HL-60 (cell line): Measurements from ENCODE around the gene SLC1A7.

Experiments used
- DNase-seq, 2 experiments: peaks; one replicate each; pipeline ENCODE4 v3.0.0-alpha.2; 2010 to 2020; ENCODE audit warnings: low read depth in 1 of 2, low spot score in 1 of 2
- H3K27ac ChIP-seq: fragments of 250-450 bp; sonication (Bioruptor Pico); replicated peaks from 2 replicates; pipeline ENCODE4 v1.5.1; 2020; ENCODE audit warnings: mild to moderate bottlenecking, moderate library complexity
- H3K27me3 ChIP-seq: fragments of 250-450 bp; sonication (Bioruptor Pico); 2 replicates; pipeline ENCODE4 v1.5.1; 2021; ENCODE audit warnings: mild to moderate bottlenecking, moderate library complexity; ENCODE audit not compliant: insufficient read depth, poor library complexity, severe bottlenecking
- H3K4me3 ChIP-seq: replicated peaks from 2 replicates; pipeline ENCODE4 v1.5.1; 2011; ENCODE audit warnings: mild to moderate bottlenecking, control low read depth, low read length; ENCODE audit not compliant: insufficient read depth
- CTCF ChIP-seq: IDR thresholded peaks from one replicate; pipeline ENCODE4 v1.5.1; 2011; ENCODE audit warnings: low read length, control low read depth, inconsistent platforms; ENCODE audit not compliant: insufficient read depth
- GABPA ChIP-seq: IDR thresholded peaks from 2 replicates; pipeline ENCODE4 v1.6.1; 2012; ENCODE audit warnings: low read depth
- POLR2AphosphoS5 ChIP-seq: IDR thresholded peaks from 2 replicates; pipeline ENCODE4 v1.6.1; 2012; ENCODE audit warnings: low read depth
- SPI1 ChIP-seq: IDR thresholded peaks from 2 replicates; pipeline ENCODE4 v1.6.1; 2012; ENCODE audit warnings: low read depth, mild to moderate bottlenecking, borderline replicate concordance
- TF ChIP-seq, protein P1 (sequence below): IDR thresholded peaks from 2 replicates; pipeline ENCODE4 v1.6.1; 2012; ENCODE audit warnings: low read depth; ENCODE audit not compliant: insufficient replicate concordance

SLC1A7 gene

GRCh38 chr1:53046930-53047329 lies 95.5 kb downstream of the SLC1A7 start:
- DNase-seq: no peak
- Histone ChIP-seq H3K27me3 (no peaks in the 10 kb centered on the region), H3K27ac (no peak overlapping the region), H3K4me3 (no peak overlapping the region)
- TF ChIP-seq SPI1 (no peak), POLR2AphosphoS5 (no peak), GABPA (no peak), CTCF (no peak)
- TF ChIP-seq, protein P1, sequence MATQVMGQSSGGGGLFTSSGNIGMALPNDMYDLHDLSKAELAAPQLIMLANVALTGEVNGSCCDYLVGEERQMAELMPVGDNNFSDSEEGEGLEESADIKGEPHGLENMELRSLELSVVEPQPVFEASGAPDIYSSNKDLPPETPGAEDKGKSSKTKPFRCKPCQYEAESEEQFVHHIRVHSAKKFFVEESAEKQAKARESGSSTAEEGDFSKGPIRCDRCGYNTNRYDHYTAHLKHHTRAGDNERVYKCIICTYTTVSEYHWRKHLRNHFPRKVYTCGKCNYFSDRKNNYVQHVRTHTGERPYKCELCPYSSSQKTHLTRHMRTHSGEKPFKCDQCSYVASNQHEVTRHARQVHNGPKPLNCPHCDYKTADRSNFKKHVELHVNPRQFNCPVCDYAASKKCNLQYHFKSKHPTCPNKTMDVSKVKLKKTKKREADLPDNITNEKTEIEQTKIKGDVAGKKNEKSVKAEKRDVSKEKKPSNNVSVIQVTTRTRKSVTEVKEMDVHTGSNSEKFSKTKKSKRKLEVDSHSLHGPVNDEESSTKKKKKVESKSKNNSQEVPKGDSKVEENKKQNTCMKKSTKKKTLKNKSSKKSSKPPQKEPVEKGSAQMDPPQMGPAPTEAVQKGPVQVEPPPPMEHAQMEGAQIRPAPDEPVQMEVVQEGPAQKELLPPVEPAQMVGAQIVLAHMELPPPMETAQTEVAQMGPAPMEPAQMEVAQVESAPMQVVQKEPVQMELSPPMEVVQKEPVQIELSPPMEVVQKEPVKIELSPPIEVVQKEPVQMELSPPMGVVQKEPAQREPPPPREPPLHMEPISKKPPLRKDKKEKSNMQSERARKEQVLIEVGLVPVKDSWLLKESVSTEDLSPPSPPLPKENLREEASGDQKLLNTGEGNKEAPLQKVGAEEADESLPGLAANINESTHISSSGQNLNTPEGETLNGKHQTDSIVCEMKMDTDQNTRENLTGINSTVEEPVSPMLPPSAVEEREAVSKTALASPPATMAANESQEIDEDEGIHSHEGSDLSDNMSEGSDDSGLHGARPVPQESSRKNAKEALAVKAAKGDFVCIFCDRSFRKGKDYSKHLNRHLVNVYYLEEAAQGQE: no peak

- Histone ChIP-seq H3K27me3 (no peaks in the 10 kb centered on the region), H3K4me3 (no peak overlapping the region), H3K27ac (no peak overlapping the region)
- TF ChIP-seq GABPA: no peak
- TF ChIP-seq CTCF: no peak
- TF ChIP-seq POLR2AphosphoS5: no peak
- TF ChIP-seq SPI1: no peak
- TF ChIP-seq, protein P1: no peak
- DNase-seq: no peak
Observed at GRCh38 chr1:53044926-53045325, 97.5 kb downstream of the SLC1A7 start.

- no peaks in the 10 kb centered on the region for H3K27me3 ChIP-seq
- H3K27ac ChIP-seq: no peak overlapping the region
- TF ChIP-seq SPI1 (no peak), POLR2AphosphoS5 (no peak), GABPA (no peak)
- no peak overlapping the region for H3K4me3 ChIP-seq
- DNase-seq: no peak
Observed at GRCh38 chr1:53043271-53043670, 99.2 kb downstream of the SLC1A7 start.

DNA sequence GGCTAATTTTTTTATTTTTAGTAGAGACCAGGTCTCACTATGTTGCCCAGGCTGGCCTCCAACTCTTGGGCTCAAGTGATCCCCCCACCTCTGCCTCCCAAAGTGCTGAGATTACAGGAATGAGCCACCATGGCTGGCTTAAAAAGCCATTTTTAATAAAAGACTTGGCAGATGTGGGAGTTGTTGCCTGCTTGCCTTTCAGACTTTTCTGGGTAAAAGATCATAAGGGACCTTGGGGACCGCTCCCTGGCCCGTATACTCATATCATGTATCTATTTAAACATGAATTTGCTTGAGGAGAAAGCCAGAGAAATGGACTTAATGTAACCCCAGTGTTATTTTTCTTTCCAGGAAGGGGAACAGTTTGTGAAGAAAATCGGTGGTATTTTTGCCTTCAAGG lies 103.9 kb downstream of the SLC1A7 start:
- DNase-seq: no peak
- Histone ChIP-seq H3K27me3 (no peaks in the 10 kb centered on the region), H3K27ac (no peak overlapping the region), H3K4me3 (no peak overlapping the region)
- TF ChIP-seq, protein P1: no peak
- TF ChIP-seq SPI1 (no peak), GABPA (no peak), CTCF (no peak), POLR2AphosphoS5 (no peak)
